ENCODE results near the gene NUP35.

The NUP35 gene, protein sequence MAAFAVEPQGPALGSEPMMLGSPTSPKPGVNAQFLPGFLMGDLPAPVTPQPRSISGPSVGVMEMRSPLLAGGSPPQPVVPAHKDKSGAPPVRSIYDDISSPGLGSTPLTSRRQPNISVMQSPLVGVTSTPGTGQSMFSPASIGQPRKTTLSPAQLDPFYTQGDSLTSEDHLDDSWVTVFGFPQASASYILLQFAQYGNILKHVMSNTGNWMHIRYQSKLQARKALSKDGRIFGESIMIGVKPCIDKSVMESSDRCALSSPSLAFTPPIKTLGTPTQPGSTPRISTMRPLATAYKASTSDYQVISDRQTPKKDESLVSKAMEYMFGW

DNA sequence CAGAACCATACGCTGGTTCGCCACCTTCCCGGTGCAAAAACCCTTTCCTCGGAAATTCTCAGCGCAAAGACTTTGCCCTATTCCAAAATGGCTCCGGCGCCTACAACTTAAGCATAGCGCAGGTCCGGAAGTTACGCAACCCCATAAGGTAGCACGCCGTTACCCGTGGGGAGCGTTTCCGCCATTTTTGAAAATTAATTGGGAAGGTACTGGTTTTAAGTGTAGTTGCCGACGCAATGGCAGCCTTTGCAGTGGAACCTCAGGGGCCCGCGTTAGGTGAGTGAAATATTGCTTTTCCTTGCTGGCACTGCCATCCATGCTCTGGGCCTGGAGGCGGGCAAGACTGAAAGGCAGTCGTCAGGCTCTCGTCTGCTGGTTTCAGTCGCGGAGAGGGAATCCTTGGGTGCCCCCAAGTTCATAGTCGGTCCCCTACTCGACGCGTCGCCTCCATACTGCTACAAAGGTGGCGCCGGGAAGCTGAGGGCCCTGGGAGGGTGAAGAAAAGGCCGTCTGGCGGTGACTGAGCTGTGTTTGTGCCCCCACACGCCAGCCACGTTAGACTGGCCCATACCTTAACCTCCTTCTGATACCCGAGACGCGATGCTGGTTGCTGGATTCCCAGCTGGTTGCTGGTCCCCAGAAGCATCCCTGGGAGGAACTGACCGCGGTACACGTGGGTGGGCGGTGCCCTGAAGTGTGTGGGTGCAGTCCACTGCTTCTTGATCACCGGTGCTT, at the start of gene NUP35:
Gene NUP35, plus strand, starts transcription at position 222 of the 735 bp plus-strand sequence. Its CDS starts 15 bp downstream, at position 237.
- DNase-seq (ENCODE audit: low spot score) = peak; percentile 84

DNA sequence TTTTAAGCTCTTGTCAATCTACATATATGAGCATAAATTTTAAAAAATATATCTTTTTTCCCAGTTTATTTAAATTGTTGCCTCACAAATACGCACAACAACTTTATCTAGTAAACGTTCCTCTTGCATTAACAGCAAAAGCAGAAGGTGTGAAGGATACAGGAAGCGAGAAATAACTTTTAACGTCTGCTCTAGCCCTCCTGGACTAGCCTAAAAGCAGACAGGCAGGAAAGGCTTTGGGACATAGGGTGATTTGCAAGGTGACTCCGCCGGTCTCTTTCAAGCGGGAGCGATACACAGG, 46.1 kb upstream of the NUP35 start:
- no peak for DNase-seq (ENCODE audit: low spot score)

DNA sequence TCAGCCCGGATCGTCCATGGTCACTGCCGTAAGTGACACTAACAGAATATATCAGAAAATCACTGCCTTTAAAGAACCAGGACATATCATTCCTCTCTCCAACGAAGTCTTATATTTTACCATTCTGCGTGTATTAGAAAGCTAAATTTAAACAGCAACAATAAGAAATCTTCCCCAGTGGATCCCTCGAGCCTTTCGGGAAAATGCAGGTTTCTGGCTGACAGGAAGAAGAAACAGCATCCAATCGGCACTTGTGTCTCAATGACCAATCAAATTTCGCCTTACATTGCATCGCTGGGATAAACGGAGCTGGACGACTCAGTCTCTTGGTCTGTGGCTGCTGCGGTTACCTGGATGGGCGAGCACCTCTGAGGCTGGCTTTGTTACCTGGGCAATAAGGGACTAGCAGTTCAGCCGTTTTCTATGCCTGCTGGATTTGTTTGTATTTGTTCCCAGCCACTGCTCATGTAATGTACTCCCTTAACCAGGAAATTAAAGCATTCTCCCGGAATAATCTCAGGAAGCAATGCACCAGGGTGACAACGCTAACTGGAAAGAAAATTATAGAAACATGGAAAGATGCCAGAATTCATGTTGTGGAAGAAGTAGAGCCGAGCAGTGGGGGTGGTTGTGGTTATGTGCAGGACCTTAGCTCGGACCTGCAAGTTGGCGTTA, 45.6 kb upstream of the NUP35 start, which contains the start of gene DUSP19:
Gene DUSP19, plus strand, starts transcription at position 284 of the 675 bp plus-strand sequence. Its CDS starts 187 bp downstream, at position 471.
- peak; percentile 91 for DNase-seq (ENCODE audit: low spot score)

DNA sequence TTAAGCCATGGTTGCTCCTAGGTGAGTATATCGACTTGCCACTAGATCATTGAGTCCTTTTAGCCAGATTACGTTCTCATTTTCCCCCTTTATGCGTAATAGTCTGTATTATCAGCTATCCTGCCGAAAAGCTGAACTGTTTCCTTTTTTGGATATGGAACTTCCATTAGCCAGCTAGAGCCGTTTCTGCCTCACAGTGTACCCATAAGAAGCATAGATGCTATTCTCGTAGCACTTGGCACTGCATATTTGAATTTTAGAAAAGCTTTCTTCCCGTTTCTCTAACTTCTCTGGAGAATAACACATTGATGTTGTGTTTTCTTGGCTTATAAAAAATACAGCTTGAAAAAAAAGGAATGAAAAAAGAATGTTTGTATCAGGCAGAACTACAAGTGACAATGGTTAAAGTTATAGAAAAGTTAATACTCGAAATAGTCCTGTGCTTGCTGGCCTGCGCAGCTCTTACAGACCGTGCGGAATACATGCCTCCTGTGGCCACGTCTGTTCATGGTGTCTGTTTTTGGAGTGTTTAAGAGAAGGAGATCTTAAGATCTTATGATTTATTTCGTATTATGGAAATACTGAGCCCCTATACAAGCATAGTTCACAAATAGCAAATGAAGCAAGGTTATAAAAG, 45.0 kb upstream of the NUP35 start:
- no peak for DNase-seq (ENCODE audit: low spot score)

DNA sequence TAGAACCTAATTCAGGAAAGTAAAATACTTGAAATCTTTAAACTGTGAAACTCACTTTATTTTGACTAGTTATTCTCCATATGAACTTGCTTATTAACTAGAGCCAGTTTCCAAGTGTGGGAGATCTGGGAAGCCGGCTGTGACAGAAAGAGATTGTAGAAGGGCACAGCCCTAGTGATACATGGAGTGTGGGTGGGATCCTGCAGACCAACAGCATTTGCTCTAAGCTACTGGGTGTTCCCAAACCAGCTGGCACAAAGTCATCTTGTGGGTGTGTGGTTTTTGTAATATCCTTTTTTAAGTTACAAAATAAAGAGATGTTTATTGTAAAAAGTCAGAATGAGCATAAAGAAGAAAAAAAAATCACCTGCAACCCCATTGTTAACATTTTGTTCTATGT, 42.3 kb upstream of the NUP35 start:
- no peak for DNase-seq (ENCODE audit: low spot score)

DNA sequence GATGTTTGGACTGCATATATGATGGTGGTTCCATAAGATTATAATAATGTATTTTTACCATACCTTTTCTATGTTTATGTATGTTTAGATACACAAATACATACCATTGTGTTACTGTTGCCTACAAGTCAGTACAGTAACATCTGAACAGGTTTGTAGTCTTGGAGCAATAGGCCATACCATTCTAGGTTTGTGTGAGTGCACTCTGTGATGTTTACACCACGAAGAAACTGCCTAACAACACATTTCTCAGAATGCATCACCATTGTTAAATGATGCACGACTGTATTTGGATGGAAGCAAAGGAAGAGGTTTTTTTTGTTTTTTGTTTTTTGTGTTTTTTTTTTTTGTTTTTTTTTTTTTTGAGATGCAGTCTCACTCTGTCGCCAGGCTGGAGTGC, 36.2 kb upstream of the NUP35 start:
- DNase-seq (ENCODE audit: low spot score) = no peak

DNA sequence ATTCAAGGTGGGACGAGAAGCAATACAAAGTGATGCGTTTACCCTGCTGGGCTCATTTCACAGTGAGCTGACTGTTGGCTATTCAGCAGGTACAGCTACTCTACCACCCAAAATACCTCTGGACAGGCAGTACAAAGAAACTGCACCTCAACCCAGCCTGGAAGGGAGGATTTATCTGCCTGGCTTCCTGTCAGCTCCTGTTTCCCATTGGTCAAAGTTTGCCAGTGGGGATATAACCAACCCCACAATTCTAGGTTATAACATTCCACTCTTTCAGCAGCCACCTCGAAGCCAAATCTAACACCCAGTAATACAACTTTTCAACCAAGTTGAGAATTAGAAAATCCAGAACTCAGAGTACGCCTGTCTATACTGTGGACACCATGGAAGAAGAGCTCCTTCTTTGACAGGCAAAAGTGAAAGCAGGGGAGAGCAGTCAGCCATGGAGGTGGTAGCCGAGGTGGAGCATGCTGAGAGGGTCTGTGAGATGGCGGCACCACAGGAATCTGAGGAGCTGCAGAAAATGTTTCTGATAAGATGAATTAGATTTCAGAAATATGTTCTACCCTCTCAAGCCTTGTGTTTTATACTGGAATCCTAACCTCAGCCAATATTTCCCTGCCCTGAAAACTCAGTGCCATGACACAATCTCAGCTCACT, 34.9 kb upstream of the NUP35 start:
- no peak for DNase-seq (ENCODE audit: low spot score)

DNA sequence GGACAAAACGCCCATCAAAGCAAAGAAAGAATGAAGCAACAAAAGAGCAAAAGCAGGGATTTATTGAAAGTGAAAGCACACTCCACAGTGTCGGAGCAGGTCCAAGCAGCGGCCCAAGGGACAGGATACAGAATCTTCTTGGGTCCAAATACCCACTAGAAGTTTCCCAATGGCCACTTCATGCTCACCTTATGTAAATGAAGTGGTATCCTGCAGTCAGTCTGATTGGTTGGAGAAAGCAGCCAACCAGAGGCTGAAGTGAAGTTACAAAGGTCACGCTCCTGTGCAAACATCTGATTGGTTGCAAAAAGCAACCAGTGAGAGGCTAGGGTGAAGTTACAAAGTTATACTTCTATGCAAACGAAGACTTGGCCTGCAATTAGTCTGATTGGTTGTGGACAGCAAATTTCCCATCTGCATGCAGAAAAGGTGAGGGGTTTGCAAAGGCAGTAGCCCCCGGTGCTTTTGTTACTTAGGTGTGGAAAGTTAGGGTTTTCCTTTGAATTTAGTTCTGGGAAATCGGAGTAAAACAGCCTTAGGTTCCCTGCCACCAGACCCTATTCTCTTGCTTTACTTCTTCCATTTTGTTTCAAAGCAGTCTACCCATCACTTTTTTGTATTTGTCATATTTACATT, 32.8 kb upstream of the NUP35 start:
- DNase-seq (ENCODE audit: low spot score) = no peak

DNA sequence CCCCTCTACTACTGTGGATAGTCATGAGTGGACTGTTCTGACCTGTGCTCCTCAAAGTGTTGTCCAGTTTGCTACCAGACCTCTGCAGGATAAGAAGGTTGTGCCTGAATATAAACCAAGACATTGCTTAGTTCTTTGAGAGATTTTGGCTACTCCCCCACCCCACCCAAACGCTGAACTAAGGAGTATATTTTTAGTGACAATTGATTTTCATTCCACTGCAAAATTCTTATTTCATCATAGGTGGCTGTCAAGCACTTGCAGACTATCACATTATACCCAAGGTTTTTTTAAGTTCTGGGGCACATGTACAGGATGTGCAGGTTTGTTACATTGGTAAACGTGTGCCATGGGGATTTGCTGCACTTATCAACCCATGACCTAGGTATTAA, 32.3 kb upstream of the NUP35 start:
- DNase-seq (ENCODE audit: low spot score) = no peak

DNA sequence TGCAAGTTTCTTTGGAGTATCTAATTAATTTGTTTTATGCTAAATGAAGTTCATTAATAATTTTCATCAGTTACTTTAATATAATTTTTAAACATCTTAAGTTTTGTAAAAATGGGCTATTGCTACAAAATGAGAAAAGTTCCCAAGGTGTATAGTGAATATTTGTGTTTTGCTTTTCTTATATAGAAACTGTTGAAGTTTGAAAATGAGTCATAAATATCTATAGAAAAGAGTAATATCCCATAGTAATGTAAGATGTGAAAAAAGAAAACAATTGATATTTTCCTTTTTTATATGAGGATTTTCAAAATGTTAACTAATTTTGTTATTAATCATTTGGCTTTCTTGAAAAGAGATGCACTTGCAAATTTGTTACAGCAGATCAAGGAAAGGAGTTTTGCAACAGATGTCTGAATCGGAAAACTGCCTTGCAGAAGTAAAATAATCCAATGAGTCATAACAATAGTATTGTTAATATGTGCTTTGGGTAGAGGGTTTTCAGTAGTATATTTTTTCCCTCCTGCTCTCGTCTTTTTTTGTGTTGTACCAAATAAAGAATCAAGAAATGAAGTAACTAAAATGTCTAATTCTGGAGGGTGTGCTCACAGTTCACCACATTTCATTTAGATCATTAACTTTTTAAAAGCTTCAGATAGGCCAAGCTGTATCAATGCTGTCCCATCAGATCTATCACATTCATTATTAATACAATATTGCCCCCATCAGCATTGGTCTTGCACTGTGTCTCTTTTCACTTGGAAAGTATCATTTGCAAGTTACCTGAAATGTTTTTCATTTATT, 30.2 kb upstream of the NUP35 start:
- no peak for DNase-seq (ENCODE audit: low spot score)

DNA sequence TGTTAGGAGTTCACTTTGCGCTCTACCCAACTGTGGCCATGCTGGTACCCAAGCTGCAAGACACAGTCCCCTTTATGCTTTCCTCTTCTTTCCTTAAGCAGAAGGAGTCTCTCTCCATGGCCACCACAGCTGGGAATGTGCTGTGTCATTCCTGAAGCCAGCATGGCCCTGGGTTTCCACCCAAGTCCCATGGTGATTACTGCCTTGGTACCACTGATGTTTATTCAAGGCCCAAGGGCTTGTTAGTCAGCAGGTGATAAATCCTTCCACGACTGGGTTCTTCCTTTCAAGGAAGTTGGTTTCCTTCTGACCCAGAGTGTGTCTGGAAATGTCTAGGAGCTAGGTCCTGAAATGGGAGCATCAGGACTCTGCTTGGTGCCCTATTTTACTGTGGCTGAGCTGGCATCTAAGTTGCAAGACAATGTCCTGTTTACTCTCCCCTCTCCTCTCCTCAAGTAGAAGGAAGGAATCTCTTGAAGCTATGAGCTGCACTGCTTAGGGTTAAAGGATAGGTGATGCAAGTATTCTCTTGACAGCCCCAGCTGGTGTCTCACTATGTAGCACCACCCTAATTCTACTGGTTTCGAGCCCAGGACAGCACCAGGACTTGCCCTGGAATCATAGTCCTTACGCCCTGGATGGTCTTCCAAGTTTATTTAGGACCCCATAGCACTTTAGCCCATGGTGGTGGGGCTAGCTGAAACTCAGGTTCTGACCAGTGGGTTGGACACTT, 18.7 kb upstream of the NUP35 start:
- DNase-seq (ENCODE audit: low spot score) = no peak

DNA sequence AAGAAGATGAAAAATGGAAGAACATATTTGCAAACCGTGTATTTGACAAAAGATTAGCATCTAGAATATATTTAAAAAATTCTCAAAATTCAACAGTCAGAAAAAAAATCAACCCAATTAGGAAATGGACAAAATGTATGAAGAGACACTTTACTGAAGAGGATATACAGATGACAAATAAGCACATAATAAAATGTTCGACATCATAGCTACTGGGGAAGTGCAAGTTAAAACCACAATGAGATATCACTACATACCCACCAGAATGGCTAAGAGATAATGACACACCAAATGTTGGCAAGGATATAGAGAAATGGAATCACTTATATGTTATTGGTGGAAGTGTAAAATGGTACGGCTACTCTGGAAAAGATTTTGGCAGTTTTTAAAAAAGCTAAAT, 11.7 kb upstream of the NUP35 start:
- no peak for DNase-seq (ENCODE audit: low spot score)

DNA sequence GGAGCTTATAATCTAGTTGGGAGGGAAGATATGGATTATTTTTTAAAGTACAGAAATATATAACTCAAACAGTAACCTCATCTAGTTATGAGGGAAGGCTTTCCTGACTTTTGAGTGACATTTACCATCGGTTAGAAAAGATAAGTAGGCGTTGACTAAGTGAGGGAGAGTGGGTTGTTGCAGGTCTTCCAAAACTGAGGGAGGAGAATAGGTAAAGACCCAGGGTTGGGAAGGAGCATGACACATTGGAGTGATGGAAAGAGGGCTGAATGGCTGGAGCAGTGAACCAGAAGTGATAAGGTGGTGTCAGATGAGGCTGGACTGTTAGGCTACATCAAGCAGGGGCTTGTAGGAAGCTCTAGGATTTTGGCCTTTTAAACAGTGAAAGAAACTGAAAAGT, 10.6 kb upstream of the NUP35 start:
- no peak for DNase-seq (ENCODE audit: low spot score)

DNA sequence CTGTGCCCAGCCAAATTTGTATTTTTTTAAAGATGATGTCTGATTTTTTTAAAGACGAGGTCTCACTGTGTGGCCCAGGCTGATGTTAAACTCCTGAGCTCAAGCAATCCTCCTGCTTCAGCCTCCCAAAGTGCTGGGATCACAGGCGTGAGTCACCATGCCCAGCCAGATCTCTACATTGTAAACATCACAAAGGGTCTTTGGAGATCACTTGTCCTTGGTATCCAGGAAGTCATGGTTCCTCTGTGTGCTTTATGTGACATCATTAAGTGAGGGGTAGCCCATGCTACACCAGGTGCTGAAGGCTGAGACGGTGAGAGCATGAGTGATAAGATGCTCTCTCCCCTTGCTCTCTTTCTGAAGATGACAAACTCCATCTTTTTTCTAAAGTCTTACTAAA, 7.0 kb upstream of the NUP35 start:
- no peak for DNase-seq (ENCODE audit: low spot score)

DNA sequence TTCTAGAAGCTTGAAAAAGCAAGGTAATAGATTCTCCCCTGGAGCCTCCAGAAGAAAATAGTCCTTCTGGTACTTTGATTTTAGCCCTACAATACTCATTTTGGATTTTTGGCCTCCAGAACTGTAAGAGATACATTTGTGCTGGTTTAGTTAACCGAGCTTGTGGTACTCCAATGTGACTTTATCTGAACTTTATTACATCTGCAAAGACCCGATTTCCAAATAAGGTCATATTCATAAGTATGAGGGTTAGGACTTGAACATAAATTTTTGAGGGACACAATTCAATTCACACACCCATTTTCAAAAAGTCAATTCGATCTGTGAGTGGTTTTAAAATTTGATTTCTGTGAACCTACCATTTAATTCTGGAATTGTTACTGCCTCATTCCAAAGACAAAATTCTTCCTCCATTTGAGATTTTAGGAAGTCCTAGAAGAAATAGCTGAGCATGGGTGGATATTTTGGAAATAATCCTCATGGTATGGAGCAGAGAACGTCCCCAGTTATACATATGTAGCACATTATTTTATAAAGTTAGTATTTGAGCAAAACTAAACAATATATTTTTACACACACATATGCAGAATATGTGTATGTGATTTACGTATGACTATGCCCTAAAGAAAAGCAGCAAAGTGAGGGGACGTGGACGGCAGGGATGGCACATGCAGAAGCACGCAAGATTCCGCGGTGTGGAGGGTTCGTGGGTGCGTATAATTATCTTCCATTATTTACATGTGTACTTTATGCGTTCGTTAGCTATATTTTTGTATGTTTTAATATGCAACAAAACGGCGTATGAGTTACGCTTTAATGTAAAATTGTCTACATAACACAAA, 905 bp upstream of the NUP35 start:
- DNase-seq (ENCODE audit: low spot score) = no peak

DNA sequence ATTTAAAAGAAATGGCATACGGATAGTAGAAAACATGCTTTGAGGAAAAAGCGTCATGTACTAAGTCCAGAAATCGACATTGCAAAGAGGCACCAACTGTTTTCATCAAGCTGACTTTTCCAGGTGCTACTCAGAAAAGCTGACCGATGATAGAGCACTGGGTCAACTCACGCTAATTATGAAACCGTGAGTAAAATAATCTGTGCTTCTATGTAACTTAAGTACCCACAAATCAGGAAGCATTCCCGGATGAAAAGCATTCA, 353 bp upstream of the NUP35 start:
- DNase-seq (ENCODE audit: low spot score) = no peak

DNA sequence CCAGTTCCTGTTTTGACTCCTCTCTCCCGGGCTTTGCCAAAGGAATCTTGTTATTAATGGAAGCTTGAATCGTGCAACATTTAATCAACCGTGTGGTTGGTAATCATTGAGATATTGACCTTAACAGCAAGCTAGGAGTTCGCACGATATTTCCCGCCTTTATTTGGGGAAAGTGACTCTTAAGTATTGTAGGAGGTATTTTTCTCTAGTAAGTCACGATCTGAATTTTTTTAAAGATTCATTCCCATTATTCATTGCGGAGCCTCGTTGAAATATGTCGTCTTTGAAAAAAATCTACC, 663 bp downstream of the NUP35 start:
- DNase-seq (ENCODE audit: low spot score) = no peak

DNA sequence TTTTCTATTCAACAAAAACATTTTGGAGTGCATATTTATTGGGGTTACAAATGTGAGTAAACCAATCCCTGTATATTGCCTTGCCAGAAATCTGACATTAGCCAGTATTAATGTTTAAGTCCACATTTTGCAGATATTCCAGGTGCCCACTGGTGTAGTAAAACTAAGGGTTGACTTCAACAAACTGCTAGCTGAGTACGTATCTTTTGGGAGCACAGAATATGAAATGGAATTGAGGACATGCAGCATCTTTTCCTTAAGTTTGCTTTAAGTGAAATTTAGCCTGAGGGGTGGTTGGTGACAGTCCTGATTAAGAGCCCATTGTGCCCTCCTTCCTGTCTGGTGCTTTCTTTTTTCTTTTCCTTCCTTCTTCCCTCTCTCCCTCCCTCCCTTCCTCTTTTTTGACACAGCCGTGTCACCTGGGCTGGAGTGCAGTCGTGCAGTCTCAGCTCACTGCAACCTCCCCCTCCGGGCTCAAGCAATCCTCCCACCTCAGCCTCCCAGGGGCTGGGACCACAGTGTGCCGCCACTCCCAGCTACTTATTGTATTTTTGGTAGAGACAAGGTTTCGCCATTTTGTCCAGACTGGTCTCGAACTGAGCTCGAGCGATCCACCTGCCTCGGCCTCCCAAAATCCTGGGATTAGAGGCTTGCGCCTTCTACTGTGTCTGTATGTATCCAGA, 1.6 kb downstream of the NUP35 start:
- no peak for DNase-seq (ENCODE audit: low spot score)

DNA sequence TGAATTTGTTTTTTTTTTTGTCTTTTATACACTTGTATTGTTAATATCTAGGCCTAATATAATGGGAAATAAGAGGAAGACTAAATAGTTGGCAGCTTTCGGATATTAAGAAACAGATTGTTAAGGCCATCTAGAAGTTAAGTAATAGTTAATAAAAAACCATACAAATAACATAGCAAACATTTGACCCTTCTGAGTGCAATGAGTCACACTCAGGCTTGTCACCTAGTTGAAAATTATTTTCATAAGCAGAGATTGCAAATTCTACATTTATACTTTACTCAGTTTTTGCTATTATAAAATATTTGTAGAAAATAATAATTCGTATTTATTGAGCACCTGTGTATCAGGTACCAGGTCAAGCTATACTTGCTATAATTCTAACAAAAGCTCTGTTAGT, 2.4 kb downstream of the NUP35 start:
- DNase-seq (ENCODE audit: low spot score) = no peak
